ENCODE data around the gene PTAFR. TPM values are rescaled to one million over a fixed set of nuclear protein-coding genes. Genes with fewer than 3 reads are reported as not detected.
"Not testable (repeated sequence)": the region's sequence is repeated elsewhere in the genome, so short reads cannot be mapped to it uniquely, and the experiment has no call there.

Gene PTAFR
- total RNA-seq, 4 donors from 2014 or later = 3.5 to 11.1 (median 5.9) TPM

GRCh38 chr1:28144203-28145135 is 32.0 kb downstream of the PTAFR start:
- no peak for DNase-seq (ENCODE audit: low spot score in 2 of 2)
- Histone ChIP-seq H3K27ac (no peak overlapping the region), H3K36me3 (no peaks in the 10 kb centered on the region), H3K4me3 (no peak overlapping the region), H3K4me1 (no peaks in the 10 kb centered on the region), H3K9me3 (no peaks in the 10 kb centered on the region), H3K27me3 (no peaks in the 10 kb centered on the region)
- TF ChIP-seq CTCF (IDR thresholded peaks at IDR 0.05) (no peak), EP300 (IDR thresholded peaks at IDR 0.05) (no peak), POLR2A (IDR thresholded peaks at IDR 0.05) (no peak)
- whole genome bisulfite sequencing, 2 donors = 66 to 73% methylated on average over 5 of the region's 5 CpGs

- no peak for TF ChIP-seq POLR2A (IDR thresholded peaks at IDR 0.05)
- no peak overlapping the region for H3K4me3 ChIP-seq
These were observed 32.8 kb downstream of the PTAFR start for GRCh38 chr1:28143496-28144202.

GRCh38 chr1:28141685-28142084 is 34.8 kb downstream of the PTAFR start:
- WGBS, 2 donors = 94 to 96% methylated on average over 2 of the region's 2 CpGs
- H3K27ac ChIP-seq = no peak overlapping the region

More at GRCh38 chr1:28143496-28144202, 32.8 kb downstream of the PTAFR start:
- H3K27ac ChIP-seq = no peak overlapping the region
- H3K9me3 ChIP-seq = no peaks in the 10 kb centered on the region
- H3K27me3 ChIP-seq = no peaks in the 10 kb centered on the region
- no peaks in the 10 kb centered on the region for H3K4me1 ChIP-seq
- DNase-seq (ENCODE audit: low spot score in 2 of 2) = no peak
- no peaks in the 10 kb centered on the region for H3K36me3 ChIP-seq
- 84 to 86% methylated on average over 4 of the region's 4 CpGs for WGBS, 2 donors

GRCh38 chr1:28139866-28140265 is 36.6 kb downstream of the PTAFR start:
- 80% methylated on average over 8 of the region's 8 CpGs for WGBS, 2 donors
- H3K4me1 ChIP-seq, H3K27ac ChIP-seq: not testable (repeated sequence)

More at GRCh38 chr1:28141685-28142084, 34.8 kb downstream of the PTAFR start:
- Histone ChIP-seq H3K36me3 (no peaks in the 10 kb centered on the region), H3K9me3 (no peaks in the 10 kb centered on the region), H3K27me3 (no peaks in the 10 kb centered on the region), H3K4me1 (no peaks in the 10 kb centered on the region), H3K4me3 (no peak overlapping the region)
- no peak for TF ChIP-seq POLR2A (IDR thresholded peaks at IDR 0.05)
- TF ChIP-seq CTCF (IDR thresholded peaks at IDR 0.05) = no peak
- no peak for TF ChIP-seq EP300 (IDR thresholded peaks at IDR 0.05)
- DNase-seq (ENCODE audit: low spot score in 2 of 2) = no peak

GRCh38 chr1:28139025-28139712 is 37.3 kb downstream of the PTAFR start:
- no peak overlapping the region for H3K27ac ChIP-seq
- H3K27me3 ChIP-seq = no peaks in the 10 kb centered on the region
- H3K4me3 ChIP-seq = no peak overlapping the region
- H3K9me3 ChIP-seq = no peaks in the 10 kb centered on the region
- TF ChIP-seq POLR2A (IDR thresholded peaks at IDR 0.05) (no peak), EP300 (IDR thresholded peaks at IDR 0.05) (peak in 1 of 2 donors; percentile 46), CTCF (IDR thresholded peaks at IDR 0.05) (no peak)
- no peaks in the 10 kb centered on the region for H3K36me3 ChIP-seq
- H3K4me1 ChIP-seq = no peaks in the 10 kb centered on the region
- peak in 1 of 2 donors; percentile 26 for DNase-seq (ENCODE audit: low spot score in 2 of 2)
- WGBS, 2 donors = 85 to 92% methylated on average over 7 of the region's 7 CpGs

More at GRCh38 chr1:28139866-28140265, 36.6 kb downstream of the PTAFR start:
- not testable (repeated sequence) for H3K27me3 ChIP-seq; H3K36me3 ChIP-seq; H3K9me3 ChIP-seq; DNase-seq (ENCODE audit: low spot score in 2 of 2); H3K4me3 ChIP-seq

All from tibial nerve (tissue), 4 donors.